Activated naive CD8-positive, alpha-beta T cell treated with anti-CD3 and anti-CD28 coated beads, Interleukin-2, amount 50 U/mL, for 16 hours (primary cell): ENCODE results near the gene TRPV4.

Experiments used
- DNase-seq: peaks from one replicate; pipeline ENCODE4 v3.0.0-alpha.2; 2020; ENCODE audit warnings: low read depth, low spot score

TRPV4 gene

DNA sequence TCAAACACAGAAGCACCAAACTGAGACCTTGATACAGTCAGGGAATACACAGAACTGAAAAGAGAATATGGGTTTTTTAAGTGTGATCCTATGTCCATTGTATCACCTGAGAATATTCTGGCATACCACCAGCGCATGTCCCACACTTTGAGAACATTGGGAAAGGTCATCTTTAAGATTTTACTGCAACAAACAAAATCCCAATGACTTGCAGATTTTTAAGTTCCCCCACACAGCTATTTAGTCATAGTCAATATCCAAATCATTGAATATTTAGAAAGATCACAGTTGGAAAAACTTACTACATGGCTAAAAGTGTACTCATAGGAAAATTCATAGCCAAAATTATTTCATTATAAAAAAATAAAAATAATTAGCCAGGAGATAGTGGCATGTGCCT is 54.5 kb downstream of the TRPV4 start:
- no peak for DNase-seq

- DNase-seq, result no peak
These were observed 55.7 kb downstream of the TRPV4 start for GRCh38 chr12:109777544-109777943.

DNA sequence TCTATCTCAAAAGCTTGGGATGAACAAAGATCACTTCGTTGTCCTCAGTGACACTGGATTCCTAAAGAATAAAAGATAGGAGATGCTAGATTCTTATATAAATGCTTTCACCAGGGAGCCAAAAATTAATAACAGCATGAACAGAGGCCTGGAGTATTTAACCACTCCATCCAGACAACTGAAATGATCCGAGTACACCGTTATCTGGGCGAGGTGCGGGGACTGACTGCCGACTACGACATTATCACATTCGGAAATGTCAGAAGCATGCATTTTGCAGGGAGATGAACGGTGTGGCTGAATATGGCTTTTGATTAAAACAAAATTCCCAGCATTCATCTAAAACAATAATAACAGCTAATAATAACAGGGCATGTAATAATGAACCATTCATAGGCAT is 56.6 kb downstream of the TRPV4 start:
- DNase-seq, result no peak

DNA sequence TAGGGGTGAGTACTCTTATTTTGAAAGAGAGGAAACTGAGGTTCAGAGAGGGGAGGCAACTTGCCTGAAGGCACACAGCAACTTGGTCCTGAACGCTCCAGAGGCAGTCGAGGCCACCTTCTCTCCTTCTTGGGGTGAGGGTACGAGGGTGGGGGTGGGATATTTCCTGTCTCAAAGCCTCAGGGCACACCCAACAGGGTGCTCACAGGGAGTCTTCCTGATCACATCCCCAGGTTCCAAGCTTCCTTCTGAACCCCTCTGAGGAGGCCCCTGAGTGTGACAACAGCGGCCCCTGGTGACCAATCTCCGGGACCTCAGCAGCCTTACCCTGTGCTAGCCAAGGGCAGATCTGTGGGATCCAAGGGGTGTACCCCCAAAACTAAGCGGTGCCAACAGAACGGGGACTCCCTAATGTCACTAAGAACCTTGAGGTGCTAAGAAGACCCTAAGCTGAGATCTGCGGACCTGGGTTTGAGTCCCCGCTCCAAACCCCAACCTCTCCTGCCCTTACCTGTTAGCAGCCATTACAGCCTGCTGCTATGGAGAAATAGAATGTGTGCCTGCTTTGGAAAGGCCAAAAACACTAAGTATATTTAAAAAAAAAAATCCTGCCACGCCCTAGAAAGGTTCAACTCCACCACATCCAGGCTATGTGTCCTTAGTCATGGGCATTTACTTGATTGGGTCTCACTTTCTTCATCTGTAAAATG is 57.9 kb downstream of the TRPV4 start:
- peak; percentile 49 for DNase-seq

GRCh38 chr12:109773384-109774011 is 59.7 kb downstream of the TRPV4 start:
- DNase-seq, result no peak

- no peak for DNase-seq
These were observed 60.4 kb downstream of the TRPV4 start for GRCh38 chr12:109772622-109773321.

DNA sequence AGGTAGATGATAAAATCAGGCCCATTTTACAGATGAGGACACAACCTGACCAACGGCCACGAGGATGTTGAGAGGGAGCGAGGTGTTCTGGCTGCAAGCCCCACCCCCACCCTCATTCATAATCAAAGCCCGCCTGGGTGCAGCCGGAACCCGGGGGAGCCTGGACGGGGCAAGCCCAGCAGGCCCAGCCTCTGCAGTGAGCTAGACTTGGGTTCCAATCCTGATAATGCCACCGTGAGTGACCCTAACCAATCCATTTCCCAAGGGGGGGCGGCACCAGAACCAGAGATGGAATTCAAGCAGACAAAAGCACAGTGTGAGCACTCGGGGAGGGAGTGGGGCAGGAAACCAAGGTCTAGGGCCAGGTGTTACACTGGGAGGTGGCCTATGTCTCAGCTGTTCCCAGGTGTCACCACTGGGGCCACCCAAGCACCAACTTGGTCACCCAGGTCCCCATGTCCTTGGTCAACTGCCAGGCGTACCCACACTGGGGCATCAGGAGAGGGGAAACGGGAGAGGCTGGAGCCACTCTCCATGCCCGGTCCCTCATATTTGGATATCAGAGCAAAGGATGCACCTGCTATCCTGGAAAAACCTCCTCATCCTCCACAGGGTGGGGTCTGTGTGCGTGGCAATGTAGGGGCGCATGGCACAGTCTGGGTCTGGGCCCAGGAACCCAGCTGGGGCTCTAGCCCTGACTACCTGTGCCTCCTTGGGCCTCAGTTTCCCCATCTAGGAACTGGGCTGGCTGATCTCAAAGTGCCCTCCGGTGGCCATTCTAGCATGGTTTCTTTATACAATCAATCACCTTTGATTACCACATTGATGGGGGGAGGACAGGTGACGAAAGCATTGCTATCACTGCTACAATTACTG is 61.2 kb downstream of the TRPV4 start:
- DNase-seq, result no peak

- DNase-seq, result no peak
These were observed 62.1 kb downstream of the TRPV4 start for GRCh38 chr12:109770861-109771670.

DNA sequence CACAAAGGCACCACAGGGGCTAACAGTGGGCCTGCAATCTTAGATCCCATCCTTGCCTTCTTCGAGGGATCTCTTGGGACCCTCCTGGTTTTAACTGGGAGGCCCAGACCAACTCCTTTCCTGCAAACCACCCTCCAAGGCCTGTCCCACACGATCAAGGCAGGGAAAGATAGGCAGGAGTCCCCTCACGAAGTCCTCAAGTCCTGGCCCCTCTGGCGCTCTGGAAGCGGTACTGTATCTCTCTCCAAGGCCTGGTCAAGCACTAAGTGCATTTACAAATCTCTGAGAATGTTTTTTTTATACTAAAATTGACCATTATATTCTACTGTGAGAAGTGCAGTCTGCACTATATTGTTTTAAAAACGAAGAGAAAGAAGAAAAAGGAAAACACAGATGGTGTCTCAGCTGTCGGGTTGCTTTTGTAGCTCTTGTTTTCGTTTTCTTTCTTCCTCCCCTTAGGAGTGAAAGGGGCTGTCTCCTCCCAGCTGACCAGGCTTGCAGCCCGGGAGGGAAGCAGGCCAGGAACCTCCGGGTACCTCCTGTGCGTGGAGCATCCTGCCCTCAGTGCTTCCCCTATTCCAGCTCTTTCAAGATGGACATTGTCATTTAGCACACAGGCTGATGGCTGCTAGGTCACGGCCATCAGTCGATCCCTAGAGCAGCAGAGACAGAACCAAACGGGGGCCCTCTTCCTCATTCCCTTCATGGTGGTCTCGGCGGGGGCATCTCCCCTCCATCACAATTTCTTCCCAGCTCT is 62.9 kb downstream of the TRPV4 start:
- no peak for DNase-seq

- no peak for DNase-seq
These were observed 64.1 kb downstream of the TRPV4 start for GRCh38 chr12:109768901-109769670.

- DNase-seq, result no peak
These were observed 65.0 kb downstream of the TRPV4 start for GRCh38 chr12:109767991-109768900.

- no peak for DNase-seq
These were observed 65.7 kb downstream of the TRPV4 start for GRCh38 chr12:109767456-109767855.

DNA sequence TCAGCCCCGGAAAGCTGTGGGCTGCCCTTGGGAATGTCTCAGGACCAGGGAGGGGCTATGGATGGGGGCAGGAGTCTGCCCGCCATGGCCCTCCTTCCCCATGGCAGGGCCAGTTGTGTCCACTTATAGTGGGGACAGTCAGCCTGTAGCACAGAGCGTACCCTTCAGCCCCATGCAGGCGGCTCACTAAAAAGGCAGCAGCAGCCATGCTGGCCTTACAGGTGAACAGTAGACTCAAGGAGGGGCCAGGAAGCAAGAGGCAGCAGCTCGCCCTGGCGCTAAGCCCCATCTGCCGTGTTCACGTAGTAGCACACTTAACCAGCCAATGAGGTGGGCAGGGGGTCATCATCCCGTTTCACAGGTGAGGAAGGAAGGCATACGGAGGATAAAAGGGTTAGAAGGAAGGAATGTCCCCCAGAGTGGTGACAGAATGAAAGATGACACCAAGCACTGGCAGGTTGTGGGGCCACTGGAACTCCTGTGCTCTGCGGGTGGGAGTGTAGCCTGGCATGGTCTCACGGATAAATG is 66.9 kb downstream of the TRPV4 start:
- no peak for DNase-seq

- DNase-seq, result no peak
These were observed 67.8 kb downstream of the TRPV4 start for GRCh38 chr12:109765446-109765810.

- no peak for DNase-seq
These were observed 68.3 kb downstream of the TRPV4 start for GRCh38 chr12:109764776-109765445.

DNA sequence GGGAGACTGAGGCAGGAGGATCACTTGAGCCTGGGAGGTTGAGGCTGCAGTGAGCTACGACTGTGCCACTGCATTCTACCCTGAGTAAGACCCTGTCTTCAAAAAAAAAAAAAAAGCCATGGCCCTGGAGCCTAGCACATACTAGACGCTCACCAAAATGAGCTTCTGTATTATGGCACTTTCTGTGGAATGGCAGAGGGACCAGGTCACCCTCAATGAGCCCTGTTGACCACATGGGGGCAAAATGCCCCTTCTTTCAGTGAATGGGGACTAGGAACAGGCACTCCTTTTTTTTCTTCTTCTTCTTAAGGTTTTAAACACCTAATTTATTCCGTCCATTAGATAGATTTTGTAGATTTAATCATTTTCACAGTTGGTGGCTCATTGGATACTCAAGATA is 69.1 kb downstream of the TRPV4 start:
- DNase-seq, result no peak

GRCh38 chr12:109763201-109763841 is 69.9 kb downstream of the TRPV4 start:
- no peak for DNase-seq
